ENCODE results near the gene ANKS3.

The ANKS3 gene

GRCh38 chr16:4646773-4647643, 87.1 kb downstream of the ANKS3 start:
- DNase-seq: no peak

All from C1 segment of cervical spinal cord (tissue), 14 donors.